Endothelial cell (in vitro differentiated cells): ENCODE measurements around the gene CKAP2L. TPM values are rescaled to one million over a fixed set of nuclear protein-coding genes. Genes with fewer than 3 reads are reported as not detected.
A peak's percentile ranks its signal among the peaks of the same experiment; 100 is the strongest.

Source experiments
- DNase-seq: peaks from one replicate; pipeline ENCODE4 v3.0.0; 2021; ENCODE audit warnings: low spot score
- H3K27ac Mint-ChIP-seq: one replicate; pipeline ENCODE4 v1.8.0; 2021; ENCODE audit warnings: mixed read lengths, inconsistent platforms; ENCODE audit not compliant: unreplicated experiment
- H3K27me3 Mint-ChIP-seq: one replicate; pipeline ENCODE4 v1.8.0; 2021; ENCODE audit warnings: mild to moderate bottlenecking, moderate library complexity, mixed read lengths, inconsistent platforms; ENCODE audit not compliant: unreplicated experiment
- H3K36me3 Mint-ChIP-seq: one replicate; pipeline ENCODE4 v1.8.0; 2021; ENCODE audit warnings: mild to moderate bottlenecking, low read depth, mixed read lengths, inconsistent platforms; ENCODE audit not compliant: unreplicated experiment
- H3K4me1 Mint-ChIP-seq: one replicate; pipeline ENCODE4 v1.8.0; 2021; ENCODE audit warnings: mild to moderate bottlenecking, mixed read lengths, inconsistent platforms; ENCODE audit not compliant: unreplicated experiment
- H3K4me3 Mint-ChIP-seq: one replicate; pipeline ENCODE4 v1.8.0; 2021; ENCODE audit warnings: mild to moderate bottlenecking, mixed read lengths, inconsistent platforms; ENCODE audit not compliant: unreplicated experiment
- H3K9me3 Mint-ChIP-seq: one replicate; pipeline ENCODE4 v1.8.0; 2021; ENCODE audit warnings: mixed read lengths, inconsistent platforms; ENCODE audit not compliant: unreplicated experiment
- total RNA-seq: library from RNA; stranded (reverse); fragmentation: NEBNext Ultra II Directional; extraction: Animal tissue kit (Norgen Biotek cat#: 25700); gene quantifications from one replicate; pipeline ENCODE4 v1.2.1, GENCODE V29; 2021; ENCODE audit not compliant: unreplicated experiment
- TF ChIP-seq, protein P1 (sequence below): fragments of 200-600 bp; sonication (generic); IDR thresholded peaks from one replicate; pipeline ENCODE4 v1.5.0; 2021; ENCODE audit warnings: antibody characterized with exemption; ENCODE audit not compliant: unreplicated experiment

CKAP2L gene
- total RNA-seq, 1 donor from 2014 or later = 5.5 TPM

- no peaks in the 10 kb centered on the region for H3K9me3 Mint-ChIP-seq
- TF ChIP-seq, protein P1, sequence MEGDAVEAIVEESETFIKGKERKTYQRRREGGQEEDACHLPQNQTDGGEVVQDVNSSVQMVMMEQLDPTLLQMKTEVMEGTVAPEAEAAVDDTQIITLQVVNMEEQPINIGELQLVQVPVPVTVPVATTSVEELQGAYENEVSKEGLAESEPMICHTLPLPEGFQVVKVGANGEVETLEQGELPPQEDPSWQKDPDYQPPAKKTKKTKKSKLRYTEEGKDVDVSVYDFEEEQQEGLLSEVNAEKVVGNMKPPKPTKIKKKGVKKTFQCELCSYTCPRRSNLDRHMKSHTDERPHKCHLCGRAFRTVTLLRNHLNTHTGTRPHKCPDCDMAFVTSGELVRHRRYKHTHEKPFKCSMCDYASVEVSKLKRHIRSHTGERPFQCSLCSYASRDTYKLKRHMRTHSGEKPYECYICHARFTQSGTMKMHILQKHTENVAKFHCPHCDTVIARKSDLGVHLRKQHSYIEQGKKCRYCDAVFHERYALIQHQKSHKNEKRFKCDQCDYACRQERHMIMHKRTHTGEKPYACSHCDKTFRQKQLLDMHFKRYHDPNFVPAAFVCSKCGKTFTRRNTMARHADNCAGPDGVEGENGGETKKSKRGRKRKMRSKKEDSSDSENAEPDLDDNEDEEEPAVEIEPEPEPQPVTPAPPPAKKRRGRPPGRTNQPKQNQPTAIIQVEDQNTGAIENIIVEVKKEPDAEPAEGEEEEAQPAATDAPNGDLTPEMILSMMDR = peak; percentile 91
- no peak overlapping the region for H3K4me3 Mint-ChIP-seq
- peak overlapping the region; percentile 81 for H3K27ac Mint-ChIP-seq
- peaks cover 5% of the 10 kb centered on the region for H3K36me3 Mint-ChIP-seq
- DNase-seq = peak; percentile 91
- H3K4me1 Mint-ChIP-seq = peaks cover 4% of the 10 kb centered on the region
- peaks cover 4% of the 10 kb centered on the region for H3K27me3 Mint-ChIP-seq
These were observed 14.5 kb downstream of the CKAP2L start for GRCh38 chr2:112749755-112750559.

DNA sequence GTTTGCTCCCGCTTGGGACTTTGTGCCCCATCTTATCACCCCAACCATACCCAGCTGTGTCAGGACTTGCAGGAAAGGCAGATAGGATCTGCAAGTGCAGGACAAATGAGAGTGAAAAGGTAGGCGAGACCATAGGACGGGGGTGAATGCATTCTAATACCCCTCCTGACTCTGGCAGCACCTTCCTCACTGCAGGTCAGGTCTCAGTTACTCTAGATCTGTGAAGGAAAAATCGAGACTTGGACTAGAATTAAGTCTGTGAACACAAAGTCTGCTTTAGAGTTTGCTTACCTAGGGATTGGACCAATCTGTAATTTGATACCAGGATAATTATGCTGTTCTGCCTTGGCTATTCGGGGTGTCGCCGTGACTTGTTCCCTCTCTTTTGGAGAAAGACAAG, 23.9 kb downstream of the CKAP2L start:
- Mint-ChIP-seq H3K27ac (no peak overlapping the region), H3K4me1 (no peaks in the 10 kb centered on the region), H3K4me3 (no peak overlapping the region), H3K36me3 (peaks cover 3% of the 10 kb centered on the region), H3K9me3 (no peaks in the 10 kb centered on the region), H3K27me3 (peaks cover 2% of the 10 kb centered on the region)
- TF ChIP-seq, protein P1 = no peak
- no peak for DNase-seq

DNA sequence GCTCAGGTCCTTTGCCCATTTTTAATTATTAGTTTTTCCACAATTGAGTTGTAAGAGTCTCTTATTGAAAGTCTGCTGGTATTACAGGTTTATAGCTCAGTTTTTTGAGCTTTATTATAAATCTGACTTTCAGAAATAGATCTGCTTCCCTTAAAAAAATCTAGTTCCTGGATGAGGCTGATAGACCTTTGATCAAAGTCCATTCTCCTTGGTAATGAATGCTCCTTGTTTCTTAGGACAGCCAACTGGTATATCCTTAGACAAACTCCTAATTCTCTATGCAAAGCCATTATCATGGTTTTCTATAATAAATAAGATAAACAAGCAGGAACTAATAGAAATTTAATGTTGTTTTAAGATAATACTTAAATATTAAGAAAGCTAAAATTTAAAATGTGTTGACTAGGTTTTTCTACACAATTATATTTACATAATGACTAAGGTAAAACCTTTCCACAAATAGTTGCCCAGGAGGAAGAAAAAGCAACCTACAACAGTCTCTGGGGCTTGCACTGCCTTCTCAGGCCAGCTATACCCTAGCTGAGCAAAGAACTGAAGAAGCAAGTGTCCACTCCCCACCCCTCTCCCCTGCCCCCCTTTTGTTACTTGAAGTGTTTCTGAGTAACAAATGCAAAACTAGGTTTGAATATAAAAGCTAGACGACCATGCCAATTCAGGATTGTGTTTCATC, 26.7 kb downstream of the CKAP2L start:
- peaks cover 3% of the 10 kb centered on the region for H3K36me3 Mint-ChIP-seq
- no peak overlapping the region for H3K27ac Mint-ChIP-seq
- TF ChIP-seq, protein P1 = no peak
- no peak overlapping the region for H3K4me3 Mint-ChIP-seq
- no peaks in the 10 kb centered on the region for H3K9me3 Mint-ChIP-seq
- no peaks in the 10 kb centered on the region for H3K4me1 Mint-ChIP-seq
- DNase-seq = no peak
- H3K27me3 Mint-ChIP-seq = no peaks in the 10 kb centered on the region

- Mint-ChIP-seq H3K27me3 (no peaks in the 10 kb centered on the region), H3K4me1 (peaks cover 8% of the 10 kb centered on the region), H3K9me3 (no peaks in the 10 kb centered on the region), H3K4me3 (no peak overlapping the region), H3K36me3 (no peaks in the 10 kb centered on the region), H3K27ac (no peak overlapping the region)
- no peak for DNase-seq
- TF ChIP-seq, protein P1 = no peak
These were observed 30.5 kb downstream of the CKAP2L start for GRCh38 chr2:112733871-112734270.

DNA sequence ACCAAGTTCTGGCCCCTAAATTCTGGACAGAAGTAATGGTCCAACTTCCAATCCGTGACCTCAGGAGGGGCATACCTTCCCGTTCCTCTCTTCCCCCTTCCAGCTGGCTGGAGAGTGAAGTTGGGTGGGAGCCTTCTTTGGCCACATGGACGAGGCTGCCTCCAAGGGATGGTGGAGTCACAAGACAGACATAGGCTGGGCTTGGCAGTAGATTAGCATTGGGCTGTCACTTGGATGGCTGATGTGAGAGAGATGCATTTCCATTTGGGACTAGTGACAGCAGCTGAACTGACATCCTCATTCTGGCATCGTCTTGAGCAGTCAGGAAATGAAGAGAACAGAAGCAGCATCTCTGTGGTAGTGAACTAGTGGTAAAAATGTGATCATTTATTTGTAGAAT, 31.0 kb downstream of the CKAP2L start:
- Mint-ChIP-seq H3K9me3 (no peaks in the 10 kb centered on the region), H3K4me1 (peaks cover 12% of the 10 kb centered on the region), H3K27me3 (no peaks in the 10 kb centered on the region), H3K36me3 (no peaks in the 10 kb centered on the region), H3K27ac (no peak overlapping the region), H3K4me3 (no peak overlapping the region)
- TF ChIP-seq, protein P1 = no peak
- no peak for DNase-seq
